Sciatic nerve (tissue), 2 donors: ENCODE data around the gene USP31. TPM values are rescaled to one million over a fixed set of nuclear protein-coding genes. Genes with fewer than 3 reads are reported as not detected.

Experiments
- ATAC-seq: fragments of 200-7000 bp; cut with Tn5 transposase; one replicate; pipeline ENCODE4 v1.9.1; 2020; ENCODE audit warnings: mild to moderate bottlenecking, moderate library complexity
- DNase-seq: peaks from one replicate; pipeline ENCODE4 v3.0.0-alpha.2; 2020; ENCODE audit warnings: low spot score
- intact Hi-C: fragments of 100-400 bp; cut with DNase I; formaldehyde crosslinking; loops from one replicate; pipeline ENCODE4 v1.14.2; 2022
- total RNA-seq: library from RNA; stranded (reverse); fragmentation: NEBNext Ultra II Directional; extraction: Animal tissue kit (Norgen Biotek cat#: 25700); gene quantifications from one replicate; pipeline ENCODE4 v1.2.1, GENCODE V29; 2021
- donor health status: DM: no; HTN: no; CAD: no.
- donor health status: DM: no; HTN: no; CAD: no.

USP31 gene
- total RNA-seq, 1 donor from 2014 or later = 11.8 TPM

GRCh38 chr16:23040246-23040645 is 109.0 kb downstream of the USP31 start:
- intact Hi-C loops = no loop called here
- no peak for DNase-seq
- ATAC-seq = no peak

GRCh38 chr16:23039118-23039517 is 110.1 kb downstream of the USP31 start:
- intact Hi-C loops = no loop called here
- ATAC-seq (no peak), DNase-seq (no peak)

GRCh38 chr16:23035240-23035639 is 114.0 kb downstream of the USP31 start:
- no peak for ATAC-seq
- intact Hi-C loops = no loop called here
- DNase-seq = no peak

GRCh38 chr16:23031508-23032098 is 117.6 kb downstream of the USP31 start:
- ATAC-seq = no peak

GRCh38 chr16:23029733-23030420 is 119.4 kb downstream of the USP31 start:
- intact Hi-C loops = no loop called here
- ATAC-seq (no peak), DNase-seq (no peak)

More at GRCh38 chr16:23031508-23032098, 117.6 kb downstream of the USP31 start:
- DNase-seq = no peak
- intact Hi-C loops = no loop called here

GRCh38 chr16:23027386-23027785 is 121.9 kb downstream of the USP31 start:
- DNase-seq = no peak
- ATAC-seq = no peak
- intact Hi-C loops = no loop called here

- DNase-seq (no peak), ATAC-seq (no peak)
- intact Hi-C loops = no loop called here
These were observed 122.4 kb downstream of the USP31 start for GRCh38 chr16:23026784-23027362.

- DNase-seq = no peak
- intact Hi-C loops = no loop called here
- ATAC-seq = no peak
These were observed 123.5 kb downstream of the USP31 start for GRCh38 chr16:23025692-23026307.

GRCh38 chr16:23024044-23024443 is 125.2 kb downstream of the USP31 start:
- DNase-seq = no peak
- intact Hi-C loops = no loop called here
- no peak for ATAC-seq

GRCh38 chr16:23020084-23020483 is 129.2 kb downstream of the USP31 start:
- intact Hi-C loops = no loop called here
- ATAC-seq = no peak

GRCh38 chr16:23016368-23016767 is 132.9 kb downstream of the USP31 start:
- intact Hi-C loops = no loop called here
- ATAC-seq (no peak), DNase-seq (no peak)

More at GRCh38 chr16:23020084-23020483, 129.2 kb downstream of the USP31 start:
- no peak for DNase-seq

GRCh38 chr16:23015580-23015979 is 133.7 kb downstream of the USP31 start:
- ATAC-seq (no peak), DNase-seq (no peak)
- intact Hi-C loops = no loop called here

GRCh38 chr16:23014592-23014991 is 134.7 kb downstream of the USP31 start:
- no peak for DNase-seq
- intact Hi-C loops = no loop called here

More at GRCh38 chr16:23014592-23014991, 134.7 kb downstream of the USP31 start:
- ATAC-seq = no peak

Other genes starting within 250 kb of the USP31 start
- not detected for gene SCNN1G, start 33.3 kb upstream of the USP31 start, total RNA-seq
- 2.3 TPM for gene SCNN1B, start 152.8 kb upstream of the USP31 start, total RNA-seq